Transverse colon (tissue), 3 donors: ENCODE measurements around the gene FMOD.

ENCODE experiments used
- EP300 ChIP-seq: sonication (generic); formaldehyde crosslinking; IDR thresholded peaks from one replicate; pipeline ENCODE4 v1.6.1; 2017; ENCODE audit warnings: antibody characterized with exemption, low read depth
- POLR2A ChIP-seq: fragments of 450-650 bp; IDR thresholded peaks from one replicate; pipeline ENCODE4 v1.6.1; 2016; ENCODE audit warnings: antibody characterized with exemption, mild to moderate bottlenecking, moderate library complexity
- TF ChIP-seq, protein P1 (sequence below), 5 experiments: fragments of 200-600 bp in 3 of 5; fragments of 450-650 bp in 2 of 5; sonication (generic) in 3 of 5; IDR thresholded peaks; 1 replicate in 2 of 5; 2 replicates in 3 of 5; pipeline ENCODE4 v1.5.1; 2016 to 2017; ENCODE audit warnings: antibody characterized with exemption in 5 of 5, inconsistent platforms in 3 of 5, mild to moderate bottlenecking in 2 of 5, moderate library complexity in 1 of 5

DNA sequence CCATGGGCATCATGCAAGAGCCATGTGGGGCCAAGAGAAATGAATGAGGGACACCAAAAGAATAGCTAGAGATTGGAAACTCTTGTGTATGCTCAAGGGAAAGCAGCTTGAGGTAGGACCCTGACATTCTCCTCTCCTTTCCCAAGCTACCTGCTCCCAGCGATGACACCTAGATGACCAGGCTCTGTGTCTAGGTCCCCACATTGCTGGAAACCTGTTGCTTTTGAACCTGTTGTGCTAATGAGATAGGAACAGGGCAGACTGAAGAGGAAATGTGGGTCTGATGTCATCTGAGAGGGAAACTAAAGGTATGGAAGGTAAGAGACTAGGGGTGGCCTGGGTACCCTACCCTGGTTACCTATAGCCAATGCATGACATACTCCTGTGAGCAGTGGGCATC lies 1.8 kb downstream of the FMOD start:
- TF ChIP-seq, protein P1, sequence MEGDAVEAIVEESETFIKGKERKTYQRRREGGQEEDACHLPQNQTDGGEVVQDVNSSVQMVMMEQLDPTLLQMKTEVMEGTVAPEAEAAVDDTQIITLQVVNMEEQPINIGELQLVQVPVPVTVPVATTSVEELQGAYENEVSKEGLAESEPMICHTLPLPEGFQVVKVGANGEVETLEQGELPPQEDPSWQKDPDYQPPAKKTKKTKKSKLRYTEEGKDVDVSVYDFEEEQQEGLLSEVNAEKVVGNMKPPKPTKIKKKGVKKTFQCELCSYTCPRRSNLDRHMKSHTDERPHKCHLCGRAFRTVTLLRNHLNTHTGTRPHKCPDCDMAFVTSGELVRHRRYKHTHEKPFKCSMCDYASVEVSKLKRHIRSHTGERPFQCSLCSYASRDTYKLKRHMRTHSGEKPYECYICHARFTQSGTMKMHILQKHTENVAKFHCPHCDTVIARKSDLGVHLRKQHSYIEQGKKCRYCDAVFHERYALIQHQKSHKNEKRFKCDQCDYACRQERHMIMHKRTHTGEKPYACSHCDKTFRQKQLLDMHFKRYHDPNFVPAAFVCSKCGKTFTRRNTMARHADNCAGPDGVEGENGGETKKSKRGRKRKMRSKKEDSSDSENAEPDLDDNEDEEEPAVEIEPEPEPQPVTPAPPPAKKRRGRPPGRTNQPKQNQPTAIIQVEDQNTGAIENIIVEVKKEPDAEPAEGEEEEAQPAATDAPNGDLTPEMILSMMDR (IDR thresholded peaks at IDR 0.05) = no peak
- TF ChIP-seq POLR2A (no peak), EP300 (no peak)
